ENCODE results near the gene KMT2B. TPM values are rescaled to one million over a fixed set of nuclear protein-coding genes. Genes with fewer than 3 reads are reported as not detected.

The KMT2B gene
- total RNA-seq, 4 donors from 2014 or later, result 7.3 to 26.6 (median 15.1) TPM

DNA sequence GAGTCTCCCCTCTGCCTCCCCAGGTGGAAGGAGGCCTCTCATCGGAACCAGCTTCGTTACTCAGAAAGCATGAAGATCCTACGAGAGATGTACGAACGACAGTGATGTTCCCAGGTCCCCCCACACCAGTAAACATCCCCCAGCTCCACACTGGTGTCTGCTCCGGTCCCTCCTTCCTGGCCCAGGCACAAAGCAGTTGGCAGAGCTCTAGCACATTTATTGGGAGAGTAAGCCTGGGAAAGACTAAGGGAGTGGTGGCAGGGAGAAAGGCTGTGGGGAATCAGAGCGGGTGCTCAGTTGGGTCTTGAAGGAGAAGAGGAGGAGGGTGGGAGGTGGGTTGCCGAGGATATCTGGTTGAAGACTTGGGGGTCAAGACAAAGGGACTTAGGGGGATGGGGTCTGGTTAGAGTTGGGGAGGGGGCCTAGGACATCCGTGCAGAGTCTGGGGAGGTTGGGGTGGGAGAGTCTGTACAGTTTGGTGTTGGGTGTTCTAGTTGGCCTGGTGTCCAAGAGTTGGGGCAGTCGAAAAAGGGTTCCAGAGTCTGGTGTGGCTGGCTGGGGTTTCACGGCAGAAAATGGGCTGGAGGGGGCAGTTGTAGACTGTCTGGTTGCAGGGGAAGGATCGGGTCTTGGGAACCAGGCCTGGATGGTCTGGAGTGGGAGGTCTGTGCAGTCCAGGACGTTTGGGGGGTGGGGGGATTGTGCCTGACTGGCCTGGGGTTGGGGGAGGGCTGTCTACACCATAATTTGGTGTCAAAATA lies 36.7 kb downstream of the KMT2B start:
- TF ChIP-seq CTCF (IDR thresholded peaks at IDR 0.05; ENCODE audit: low read depth), result no peak

GRCh38 chr19:35755131-35755549 lies 37.3 kb downstream of the KMT2B start:
- no peak for TF ChIP-seq CTCF (IDR thresholded peaks at IDR 0.05; ENCODE audit: low read depth)

DNA sequence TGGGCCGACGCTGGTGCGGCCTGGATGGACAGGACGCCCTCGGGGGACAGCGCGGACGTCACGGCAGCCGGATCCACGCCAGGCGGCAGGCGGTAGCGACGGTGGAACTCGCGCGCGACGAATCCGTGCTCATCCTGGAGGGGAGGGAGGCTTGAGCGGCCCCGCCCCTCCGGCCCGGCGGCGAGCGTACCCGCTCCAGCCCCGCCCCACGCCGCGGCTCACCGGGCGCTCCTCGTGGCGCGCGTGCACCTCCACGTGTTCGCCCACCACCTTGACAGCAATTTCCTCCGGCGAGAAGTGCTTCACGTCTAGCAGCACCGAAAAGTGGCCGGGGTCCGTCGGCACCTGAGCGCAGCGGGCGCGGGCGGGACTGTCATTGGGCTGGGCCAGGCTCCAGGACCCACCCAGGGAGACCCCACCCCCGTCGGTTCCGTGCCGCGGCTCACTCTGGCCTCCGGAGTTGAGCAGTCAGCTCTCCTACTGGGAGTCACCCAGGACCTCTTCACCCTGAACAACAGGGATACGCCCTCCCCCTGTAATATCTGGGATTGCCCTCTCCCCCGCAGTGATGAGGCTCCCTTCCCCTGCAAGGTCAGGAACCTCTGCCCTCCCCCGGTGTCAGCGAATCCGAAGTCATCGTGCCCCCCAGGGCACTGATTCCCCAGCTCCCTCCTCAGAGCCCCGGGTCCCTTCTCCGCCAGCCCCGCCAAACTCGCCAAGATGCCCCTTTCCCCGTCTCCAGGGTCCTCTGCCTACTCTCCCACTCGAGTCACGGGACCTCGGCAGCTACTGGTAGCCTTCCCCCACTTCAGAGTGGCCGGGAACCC lies 38.0 kb downstream of the KMT2B start:
- no peak for TF ChIP-seq CTCF (IDR thresholded peaks at IDR 0.05; ENCODE audit: low read depth)

- no peak for TF ChIP-seq CTCF (IDR thresholded peaks at IDR 0.05; ENCODE audit: low read depth)
These were observed 38.8 kb downstream of the KMT2B start, which contains the start of gene HSPB6 for GRCh38 chr19:35756377-35757230. HSPB6 (minus strand) TSS chr19:35757029; CDS start chr19:35757008, 21 bp downstream.

DNA sequence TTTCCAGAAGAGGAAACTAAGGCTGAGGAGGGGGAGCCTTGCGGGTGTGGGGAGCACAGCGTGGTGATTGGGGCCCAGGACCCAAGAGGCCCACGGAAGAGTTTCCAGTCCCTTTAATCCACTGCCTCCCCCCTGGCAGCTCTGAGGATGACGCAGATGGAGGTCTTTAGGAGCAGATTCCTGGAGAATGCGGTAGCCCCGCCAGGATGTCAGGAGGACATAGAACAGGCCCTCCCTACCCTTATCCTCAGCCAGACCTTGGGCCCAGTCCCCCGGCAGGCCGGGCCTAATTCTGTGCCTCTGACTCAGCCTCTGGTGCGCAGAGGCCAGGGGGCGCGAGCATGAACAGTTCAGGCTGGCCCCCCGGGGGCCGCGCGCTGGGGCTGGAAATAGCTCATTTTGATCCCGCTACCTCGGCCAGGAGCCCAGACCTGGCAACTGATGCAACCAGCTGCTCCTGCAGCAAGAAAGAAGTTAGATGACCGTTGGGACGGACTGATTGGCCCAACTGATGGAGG lies 39.5 kb downstream of the KMT2B start:
- no peak for TF ChIP-seq CTCF (IDR thresholded peaks at IDR 0.05; ENCODE audit: low read depth)

DNA sequence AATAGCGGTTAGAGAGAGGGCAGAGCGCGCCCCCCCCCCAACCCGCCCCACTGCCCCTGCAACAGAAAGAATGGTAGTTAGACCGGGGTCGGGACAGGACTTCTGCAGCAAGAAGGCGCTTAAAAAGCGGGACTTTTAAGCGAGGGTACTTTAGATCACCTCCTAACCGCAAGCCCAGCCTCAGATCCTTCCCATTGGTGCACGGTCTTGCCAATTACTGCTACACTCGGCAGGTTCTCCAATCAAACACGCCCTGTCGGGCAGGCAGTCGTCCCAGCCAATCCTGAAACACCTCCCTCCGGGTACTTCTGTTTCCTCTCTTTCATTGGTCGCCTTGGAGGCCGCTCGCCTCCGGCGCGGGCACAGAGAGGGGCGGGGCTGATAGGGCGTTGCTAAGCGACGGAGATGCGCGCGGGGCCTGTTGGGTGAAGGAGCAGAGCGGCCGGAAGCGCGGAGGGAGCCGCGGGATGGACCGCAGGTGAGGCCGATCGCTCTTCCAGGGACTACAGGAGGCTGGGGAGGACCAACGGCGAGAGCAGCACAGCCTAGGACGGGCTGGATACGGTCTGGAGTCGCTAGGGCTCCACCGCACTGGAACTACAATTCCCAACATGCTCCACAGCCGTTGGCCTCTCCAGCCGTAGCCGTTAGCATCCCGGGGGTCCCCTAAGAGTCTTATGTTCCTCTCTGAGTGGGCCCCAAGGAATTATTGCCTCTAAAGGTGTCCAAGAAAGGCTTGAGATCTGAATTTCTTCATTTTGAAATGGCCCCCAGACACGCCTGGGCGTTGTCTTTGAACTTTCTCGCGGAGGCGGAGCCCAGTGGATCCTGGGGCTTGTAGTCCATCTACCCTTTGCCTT lies 40.2 kb downstream of the KMT2B start, which contains the start of gene PROSER3:
Gene PROSER3, plus strand, starts transcription at position 428 of the 860 bp plus-strand sequence. Its CDS starts 40 bp downstream, at position 468.
- no peak for TF ChIP-seq CTCF (IDR thresholded peaks at IDR 0.05; ENCODE audit: low read depth)

All from subcutaneous adipose tissue (tissue), 4 donors.